Natural killer cell (primary cell): ENCODE results near the gene OBSCN. TPM values are rescaled to one million over a fixed set of nuclear protein-coding genes. Genes with fewer than 3 reads are reported as not detected.

Experiments
- ATAC-seq, 3 donors: fragments of 150-1000 bp in 2 of 3; fragments of 200-7000 bp in 1 of 3; cut with Tn5 transposase; 1 replicate in 1 of 3; 2 replicates in 2 of 3; pipeline ENCODE4 v1.10.0; 2021; ENCODE audit warnings: mild to moderate bottlenecking in 2 of 3, moderate library complexity in 2 of 3
- DNase-seq, 2 donors: peaks; one replicate each; pipeline versions ENCODE4 v3.0.0 to v3.0.0-alpha.2; 2013 to 2021; ENCODE audit warnings: mixed read lengths in 1 of 2
- H3K27ac ChIP-seq: one replicate; pipeline ENCODE4 v1.5.1; 2013; ENCODE audit warnings: mild to moderate bottlenecking, low read length
- H3K27me3 ChIP-seq: one replicate; pipeline ENCODE4 v1.6.1; 2013; ENCODE audit warnings: low read length; ENCODE audit not compliant: control insufficient read depth, insufficient read depth
- H3K36me3 ChIP-seq: one replicate; pipeline ENCODE4 v1.6.1; 2013; ENCODE audit warnings: low read length; ENCODE audit not compliant: control insufficient read depth, insufficient read depth
- H3K4me1 ChIP-seq: one replicate; pipeline ENCODE4 v1.6.1; 2013; ENCODE audit warnings: low read length; ENCODE audit not compliant: control insufficient read depth, insufficient read depth
- H3K4me3 ChIP-seq: one replicate; pipeline ENCODE4 v1.5.1; 2013; ENCODE audit warnings: low read length
- H3K9me3 ChIP-seq: one replicate; pipeline ENCODE4 v1.6.1; 2013; ENCODE audit warnings: low read length; ENCODE audit not compliant: control insufficient read depth, insufficient read depth
- H3K27ac Mint-ChIP-seq, 2 donors: one replicate each; pipeline ENCODE4 v1.8.0; 2022; ENCODE audit warnings: mild to moderate bottlenecking in 2 of 2, mixed read lengths in 2 of 2, moderate library complexity in 1 of 2
- H3K27me3 Mint-ChIP-seq, 2 donors: one replicate each; pipeline ENCODE4 v1.8.0; 2022; ENCODE audit warnings: low read depth in 2 of 2, mixed read lengths in 2 of 2
- H3K36me3 Mint-ChIP-seq: one replicate; pipeline ENCODE4 v1.8.0; 2022; ENCODE audit warnings: mixed read lengths
- H3K4me1 Mint-ChIP-seq, 2 donors: one replicate each; pipeline ENCODE4 v1.8.0; 2022; ENCODE audit warnings: mixed read lengths in 2 of 2
- H3K4me3 Mint-ChIP-seq: one replicate; pipeline ENCODE4 v1.8.0; 2022; ENCODE audit warnings: mild to moderate bottlenecking, moderate library complexity, mixed read lengths
- H3K9me3 Mint-ChIP-seq, 2 donors: one replicate each; pipeline ENCODE4 v1.8.0; 2022; ENCODE audit warnings: mixed read lengths in 2 of 2
- CTCF ChIP-seq: fragments of 200-600 bp; IDR thresholded peaks from one replicate; pipeline ENCODE4 v1.8.0; 2022; ENCODE audit warnings: antibody characterized with exemption
- WGBS: methylation state at CpG from one replicate; pipeline ENCODE4 v1.1.7; 2013; ENCODE audit warnings: missing lambda C conversion rate; ENCODE audit not compliant: insufficient coverage; 5-methylcytosine and 5-hydroxymethylcytosine counted together
- intact Hi-C: fragments of 100-400 bp; cut with micrococcal nuclease; formaldehyde crosslinking; loops from one replicate; pipeline ENCODE4 v1.14.2; 2022
- total RNA-seq, 4 donors: library from RNA; stranded (reverse); fragments of 120-200 nt in 1 of 4; gene quantifications; one replicate each; pipeline versions ENCODE4 v1.2.3 to v1.2.4, GENCODE V29; 2013 to 2022

The OBSCN gene
- total RNA-seq, 3 donors from 2014 or later (not counting 1 experiment from before 2014, with no cell fraction given), result 9.6 to 30.0 (median 14.3) TPM

GRCh38 chr1:228207381-228207810 is 448 bp upstream of the OBSCN start:
- no peaks in the 10 kb centered on the region for H3K27me3 ChIP-seq
- H3K27ac ChIP-seq, result no peak overlapping the region
- no peaks in the 10 kb centered on the region for H3K36me3 ChIP-seq
- Mint-ChIP-seq H3K4me3 (no peak overlapping the region), H3K4me1 (no peaks in the 10 kb centered on the region), H3K27ac (no peak overlapping the region), H3K27me3 (no peaks in the 10 kb centered on the region), H3K36me3 (no peaks in the 10 kb centered on the region), H3K9me3 (no peaks in the 10 kb centered on the region)
- DNase-seq (no peak), ATAC-seq (no peak)
- H3K9me3 ChIP-seq, result no peaks in the 10 kb centered on the region
- TF ChIP-seq CTCF, result no peak
- 81% methylated on average over 8 of the region's 8 CpGs for WGBS
- no peak overlapping the region for H3K4me3 ChIP-seq
- H3K4me1 ChIP-seq, result peaks cover under 1% of the 10 kb centered on the region
- intact Hi-C loops, result no loop called here

- no peak for TF ChIP-seq CTCF
- Histone ChIP-seq H3K9me3 (no peaks in the 10 kb centered on the region), H3K4me3 (no peak overlapping the region), H3K27me3 (no peaks in the 10 kb centered on the region), H3K4me1 (peaks cover 14% of the 10 kb centered on the region), H3K27ac (no peak overlapping the region), H3K36me3 (no peaks in the 10 kb centered on the region)
- no peak for ATAC-seq
- WGBS, result 73% methylated on average over 18 of the region's 19 CpGs
- H3K4me1 Mint-ChIP-seq, result peaks cover 0 to 7% of the 10 kb centered on the region in 2 donors
- H3K27me3 Mint-ChIP-seq, result no peaks in the 10 kb centered on the region
- H3K27ac Mint-ChIP-seq, result no peak overlapping the region
- no peak overlapping the region for H3K4me3 Mint-ChIP-seq
- DNase-seq, result no peak
- intact Hi-C loops, result no loop called here
- H3K36me3 Mint-ChIP-seq, result no peaks in the 10 kb centered on the region
- no peaks in the 10 kb centered on the region for H3K9me3 Mint-ChIP-seq
Measured at GRCh38 chr1:228208831-228209551, 1.1 kb downstream of the OBSCN start.

- H3K27me3 Mint-ChIP-seq, result no peaks in the 10 kb centered on the region
- no peak overlapping the region for H3K4me3 Mint-ChIP-seq
- peaks cover 0 to 7% of the 10 kb centered on the region in 2 donors for H3K4me1 Mint-ChIP-seq
- TF ChIP-seq CTCF, result no peak
- ATAC-seq, result no peak
- Histone ChIP-seq H3K27me3 (no peaks in the 10 kb centered on the region), H3K27ac (no peak overlapping the region), H3K36me3 (no peaks in the 10 kb centered on the region), H3K4me3 (no peak overlapping the region), H3K4me1 (peaks cover 19% of the 10 kb centered on the region), H3K9me3 (no peaks in the 10 kb centered on the region)
- H3K27ac Mint-ChIP-seq, result no peak overlapping the region
- 91% methylated on average over 3 of the region's 3 CpGs for WGBS
- H3K36me3 Mint-ChIP-seq, result no peaks in the 10 kb centered on the region
- intact Hi-C loops, result no loop called here
- no peaks in the 10 kb centered on the region for H3K9me3 Mint-ChIP-seq
- no peak for DNase-seq
Measured at GRCh38 chr1:228209657-228210056, 1.8 kb downstream of the OBSCN start.
